ENCODE measurements around the gene NDUFB1. TPM values are rescaled to one million over a fixed set of nuclear protein-coding genes. Genes with fewer than 3 reads are reported as not detected.

The NDUFB1 gene
- total RNA-seq, 2 experiments from 2014 or later: 99.9 to 109 TPM

DNA sequence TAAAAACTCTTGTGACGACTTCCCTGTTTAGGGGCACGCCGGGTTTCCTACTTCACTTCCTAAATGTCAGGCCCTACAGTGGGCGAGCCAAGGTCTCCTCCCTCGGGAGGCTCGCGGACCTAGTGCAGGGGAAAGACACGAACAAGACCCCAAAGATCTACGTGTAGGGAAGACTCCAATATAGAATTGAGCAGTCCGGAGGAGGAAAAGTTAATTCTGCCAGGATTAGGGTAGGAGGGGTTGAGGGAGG lies 15.7 kb downstream of the NDUFB1 start:
- CTCF ChIA-PET: interaction anchor here (1.4 to 2.4 kb wide), 3 partner anchors 15 to 65 kb away, joined by 4 to 36 read pairs (median 8); partner anchors contain the start of genes CPSF2, NDUFB1 and TRIP11

GRCh38 chr14:92105073-92105892 lies 16.2 kb downstream of the NDUFB1 start:
- POLR2A ChIA-PET: interaction anchor here (0.6 to 1.9 kb wide), 2 partner anchors 17 to 23 kb away, joined by 3 to 15 read pairs; partner anchors contain the start of genes CPSF2 and NDUFB1
- CTCF ChIA-PET: interaction anchor here (2.4 kb wide), 1 partner anchor 15 kb away, joined by 36 read pairs; the partner anchor contains the start of genes CPSF2 and NDUFB1

More for the DNA sequence above, 15.7 kb downstream of the NDUFB1 start:
- POLR2A ChIA-PET: interaction anchor here (0.6 to 1.9 kb wide), 3 partner anchors 16 to 65 kb away, joined by 3 to 15 read pairs (median 12); partner anchors contain the start of genes CPSF2, NDUFB1 and TRIP11

- ChIA-PET CTCF (no interaction called here), POLR2A (no interaction called here)
Observed at GRCh38 chr14:92103363-92103989, 18.0 kb downstream of the NDUFB1 start.

GRCh38 chr14:92099802-92100201 lies 21.7 kb downstream of the NDUFB1 start:
- ChIA-PET CTCF (no interaction called here), POLR2A (interaction anchor here (0.6 kb wide), 1 partner anchor 31 kb away, joined by 4 read pairs; no protein-coding TSS in a partner anchor)

DNA sequence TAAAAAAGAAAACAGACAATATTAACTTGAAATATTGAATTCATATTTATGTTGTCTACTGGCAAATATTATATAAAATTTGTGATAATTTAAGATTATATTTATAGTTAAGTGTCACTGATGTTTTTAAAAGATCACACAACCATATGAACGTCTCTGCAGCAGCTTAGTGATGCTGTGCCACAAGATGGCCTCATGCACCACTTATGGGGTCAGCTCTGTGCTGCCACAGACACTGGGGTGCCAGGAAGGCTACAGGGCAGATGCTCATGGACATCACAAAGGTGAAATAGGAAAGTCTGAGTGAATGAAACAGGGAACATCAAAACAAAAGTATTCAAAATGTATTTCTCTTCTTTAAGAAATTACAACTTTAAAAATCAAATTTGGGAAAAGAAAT lies 28.2 kb downstream of the NDUFB1 start:
- ChIA-PET CTCF (no interaction called here), POLR2A (no interaction called here)

DNA sequence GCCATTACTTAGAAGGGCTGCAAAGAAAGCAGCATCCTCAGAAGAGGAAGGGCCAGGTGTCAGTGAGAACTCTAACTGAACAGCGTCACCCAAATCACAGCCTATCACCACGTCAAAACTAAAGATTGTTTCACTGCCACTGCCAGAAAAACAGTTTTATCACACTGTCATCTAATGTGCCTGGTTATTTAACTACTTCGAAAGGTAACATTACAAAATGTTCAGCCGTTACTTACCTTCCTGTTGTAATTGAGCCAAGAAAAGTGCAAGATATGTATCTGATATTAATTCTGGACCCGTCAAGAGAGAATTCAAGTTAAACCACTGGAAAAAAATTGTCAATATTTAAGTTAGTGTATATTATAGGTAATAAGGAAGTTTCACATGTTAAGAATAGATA lies 33.0 kb downstream of the NDUFB1 start:
- CTCF ChIA-PET: no interaction called here
- POLR2A ChIA-PET: interaction anchor here (0.6 to 0.7 kb wide), 2 partner anchors 12 to 193 kb away, joined by 3 read pairs; no protein-coding TSS in a partner anchor

GRCh38 chr14:92074555-92074954 lies 47.0 kb downstream of the NDUFB1 start:
- ChIA-PET CTCF (no interaction called here), POLR2A (no interaction called here)

Other genes starting within 250 kb of the NDUFB1 start
- gene FBLN5, start 174.0 kb downstream of the NDUFB1 start, total RNA-seq: under 1 TPM; 0.51 to 0.84 TPM
- gene TRIP11, start 81.6 kb downstream of the NDUFB1 start, total RNA-seq: 10 to 100 TPM; 43.9 to 44.4 TPM
- 10 to 100 TPM; 28.6 to 32.8 TPM for gene ATXN3, start 15.1 kb downstream of the NDUFB1 start, total RNA-seq
- 100 to 1,000 TPM; 131 to 143 TPM for gene CPSF2, start 263 bp upstream of the NDUFB1 start, total RNA-seq
- not detected for gene SLC24A4, start 201.5 kb upstream of the NDUFB1 start, total RNA-seq